Stimulated activated naive CD4-positive, alpha-beta T cell treated with Interleukin-2 at 50 U/mL for 16 hours (primary cell): ENCODE measurements around the gene SPG7.
"Not testable (repeated sequence)": the region's sequence is repeated elsewhere in the genome, so short reads cannot be mapped to it uniquely, and the experiment has no call there.

ENCODE experiments used
- DNase-seq: peaks from one replicate; lab custom pipeline; 2025; lab: John Stamatoyannopoulos, UW

The SPG7 gene

GRCh38 chr16:89507834-89508590 is at the start of gene SPG7:
Gene SPG7 (plus strand): TSS chr16:89508403. CDS start chr16:89508418, 15 bp downstream.
- DNase-seq, result peak; percentile 78

DNA sequence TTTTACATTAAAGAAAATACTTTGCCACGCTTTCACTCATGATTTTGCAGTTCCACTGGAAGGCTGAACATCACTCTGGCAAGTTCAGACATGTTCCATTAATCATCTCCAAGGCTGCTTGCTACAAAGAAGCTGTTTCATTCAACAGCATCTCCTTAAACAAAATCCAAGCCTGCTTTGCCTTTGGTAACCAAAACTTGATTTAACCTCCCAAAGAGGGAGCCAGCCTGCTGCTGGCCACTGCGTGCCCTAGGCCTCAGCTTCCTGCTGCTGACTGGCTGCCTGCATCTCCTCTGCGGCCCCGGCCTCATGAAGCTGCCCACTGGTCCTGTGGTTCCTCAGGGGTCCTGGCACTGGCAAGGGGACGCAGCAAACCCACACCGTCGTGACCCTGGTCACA is 49.7 kb upstream of the SPG7 start:
- no peak for DNase-seq

DNA sequence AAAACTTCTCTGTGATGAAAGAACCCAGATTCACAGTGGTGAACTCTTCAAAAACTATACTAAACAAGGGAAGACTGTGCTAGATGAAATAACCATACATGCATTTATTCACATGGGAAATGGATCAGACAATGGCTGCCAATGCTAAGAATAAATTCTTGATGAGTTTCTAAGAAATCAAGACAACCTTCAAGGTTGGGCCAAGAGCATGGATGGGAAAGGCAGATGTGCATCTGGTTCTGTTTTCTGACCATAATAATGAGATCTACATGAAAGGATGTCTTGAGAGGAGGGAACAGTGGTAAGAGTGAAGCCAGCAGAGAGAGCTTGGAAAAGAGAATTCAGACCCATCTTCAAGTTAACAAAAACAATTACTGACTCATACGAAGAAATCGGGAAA is 49.2 kb upstream of the SPG7 start:
- DNase-seq, result no peak

- no peak for DNase-seq
Observed at GRCh38 chr16:89460556-89460955, 47.6 kb upstream of the SPG7 start.

DNA sequence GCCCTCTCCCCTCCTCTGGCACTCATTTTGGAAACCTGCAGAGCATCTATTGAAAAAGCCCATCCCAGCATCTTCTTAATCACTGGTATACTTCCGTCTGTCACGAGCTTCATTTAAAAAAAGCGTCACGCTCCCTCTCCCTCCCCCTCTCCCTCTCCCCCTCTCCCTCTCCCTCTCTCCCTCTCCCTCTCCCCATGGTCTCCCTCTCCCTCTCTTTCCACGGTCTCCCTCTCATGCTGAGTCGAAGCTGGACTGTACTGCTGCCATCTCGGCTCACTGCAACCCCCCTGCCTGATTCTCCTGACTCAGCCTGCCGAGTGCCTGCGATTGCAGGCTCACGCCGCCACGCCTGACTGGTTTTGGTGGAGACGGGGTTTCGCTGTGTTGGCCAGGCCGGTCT is 46.3 kb upstream of the SPG7 start:
- DNase-seq, result not testable (repeated sequence)

GRCh38 chr16:89462639-89463038 is 45.6 kb upstream of the SPG7 start:
- not testable (repeated sequence) for DNase-seq

- DNase-seq, result not testable (repeated sequence)
Observed at GRCh38 chr16:89463312-89463711, 44.9 kb upstream of the SPG7 start.

- DNase-seq, result no peak
Observed at GRCh38 chr16:89466920-89467319, 41.3 kb upstream of the SPG7 start.

- DNase-seq, result no peak
Observed at GRCh38 chr16:89467382-89467781, 40.8 kb upstream of the SPG7 start.

DNA sequence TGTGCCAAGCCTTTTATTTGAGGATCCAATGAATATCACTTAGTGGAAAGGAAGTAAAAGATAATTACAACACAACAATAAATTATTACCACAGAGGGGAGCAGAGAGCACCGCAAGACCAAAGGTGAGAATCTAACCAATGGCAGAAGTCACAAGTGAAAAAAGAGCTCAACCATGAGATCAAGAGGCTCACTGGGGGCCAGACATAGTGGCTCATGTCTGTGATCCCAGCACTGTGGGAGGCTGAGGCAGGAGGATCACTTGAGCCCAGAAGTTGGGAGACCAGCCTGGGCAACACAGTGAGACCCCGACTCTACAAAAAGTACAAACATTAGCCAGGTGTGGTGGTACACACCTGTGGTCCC is 35.5 kb upstream of the SPG7 start:
- DNase-seq, result no peak

GRCh38 chr16:89473136-89473712 is 35.0 kb upstream of the SPG7 start:
- no peak for DNase-seq

DNA sequence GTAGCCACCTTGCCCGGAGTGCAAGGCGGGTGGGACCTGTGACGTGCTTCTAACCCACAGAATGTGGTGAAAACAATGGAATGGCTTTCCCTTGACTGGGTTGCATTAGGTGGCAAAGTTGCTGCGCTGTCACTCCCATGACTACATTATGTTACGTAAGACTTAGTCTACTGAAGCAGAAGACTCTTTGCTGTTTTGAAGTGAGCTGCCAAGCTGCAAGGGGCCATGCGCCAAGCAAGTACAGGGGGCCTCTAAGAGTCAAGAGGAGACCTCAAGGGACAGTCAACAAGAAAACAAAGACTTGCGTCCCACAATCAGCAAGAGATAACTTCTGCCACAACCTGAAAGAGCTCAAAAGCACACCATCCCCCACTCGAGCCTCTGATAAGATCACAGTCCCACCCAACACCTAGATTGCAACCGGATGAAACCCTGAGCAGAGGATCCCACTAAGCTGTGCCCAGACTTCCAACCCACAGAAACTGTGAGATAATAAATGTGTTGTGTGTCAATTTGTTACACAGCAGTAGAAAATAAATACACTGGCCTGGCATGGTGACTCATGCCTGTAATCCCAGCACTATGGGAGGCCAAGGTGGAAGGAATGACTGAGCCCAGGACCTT is 34.3 kb upstream of the SPG7 start:
- no peak for DNase-seq

- DNase-seq, result no peak
Observed at GRCh38 chr16:89475144-89475543, 33.1 kb upstream of the SPG7 start.

DNA sequence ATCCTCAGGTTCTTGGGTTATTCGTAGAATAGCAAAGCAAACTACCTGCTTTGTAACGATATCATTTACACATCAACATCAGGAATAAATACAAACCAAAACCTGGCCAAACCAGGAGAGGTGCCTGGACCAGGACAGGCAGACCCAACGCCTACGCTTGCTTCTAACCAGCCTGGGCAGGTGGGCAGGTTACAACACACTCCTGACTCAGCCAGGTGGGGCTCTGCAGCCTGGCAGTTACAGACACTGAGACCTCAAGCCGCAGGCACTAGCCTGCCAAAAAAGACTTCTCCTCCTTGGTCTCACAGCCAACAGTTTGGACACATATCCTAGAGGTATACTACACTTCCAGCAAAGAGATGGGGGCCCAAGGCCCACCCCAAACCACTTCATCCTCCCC is 31.8 kb upstream of the SPG7 start:
- DNase-seq, result no peak

DNA sequence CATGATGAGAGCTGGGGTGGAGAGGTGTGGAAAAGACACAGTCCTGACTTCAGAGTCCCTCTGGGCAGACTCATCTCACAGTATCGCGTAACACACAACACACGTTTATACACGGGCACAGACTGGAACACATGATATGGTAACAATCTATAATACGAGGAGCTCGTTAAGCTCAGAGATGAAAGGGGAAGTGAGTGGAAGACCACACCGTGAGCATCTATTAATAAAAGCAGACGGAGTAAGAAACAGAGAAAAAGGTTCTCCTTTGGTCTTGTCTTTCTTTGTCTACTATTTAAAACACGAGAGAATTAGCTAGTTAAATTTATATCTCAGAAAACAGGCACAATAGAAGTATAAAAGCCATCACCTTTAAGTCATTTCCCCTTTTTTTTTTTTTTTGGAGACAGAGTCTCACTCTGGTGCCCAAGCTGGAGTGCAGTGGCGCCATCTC is 31.4 kb upstream of the SPG7 start:
- DNase-seq, result no peak

DNA sequence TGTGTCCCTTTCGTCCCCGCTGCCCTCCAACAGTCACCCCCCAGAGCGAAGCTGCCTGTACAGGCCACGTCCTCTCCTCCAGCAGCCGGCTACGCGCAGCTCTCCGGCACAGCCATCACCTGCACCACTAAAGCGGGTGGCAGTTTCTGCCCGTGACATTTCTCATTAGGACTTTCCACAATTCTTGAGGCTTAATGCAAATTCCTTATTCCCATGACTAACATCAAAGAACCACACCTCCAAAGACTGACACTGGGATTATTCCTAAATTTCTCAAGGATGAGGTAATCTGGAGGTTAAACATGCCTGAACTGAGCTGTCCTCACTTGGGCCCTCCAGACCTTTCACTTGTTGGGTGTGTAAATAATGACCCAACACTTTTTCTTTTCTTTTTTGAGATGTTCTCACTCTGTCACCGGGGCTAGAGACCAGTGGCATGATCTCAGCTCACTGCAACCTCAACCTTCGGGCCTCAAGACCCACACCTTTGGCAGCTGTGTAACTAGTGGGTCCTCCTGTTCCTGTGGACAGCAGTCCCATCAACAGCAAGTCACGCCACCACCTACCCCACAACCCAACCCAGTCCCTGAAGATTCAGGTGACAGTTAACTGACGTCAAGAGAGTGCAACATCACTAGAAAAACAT is 29.5 kb upstream of the SPG7 start:
- no peak for DNase-seq

GRCh38 chr16:89481356-89481955 is 26.7 kb upstream of the SPG7 start:
- DNase-seq, result no peak

DNA sequence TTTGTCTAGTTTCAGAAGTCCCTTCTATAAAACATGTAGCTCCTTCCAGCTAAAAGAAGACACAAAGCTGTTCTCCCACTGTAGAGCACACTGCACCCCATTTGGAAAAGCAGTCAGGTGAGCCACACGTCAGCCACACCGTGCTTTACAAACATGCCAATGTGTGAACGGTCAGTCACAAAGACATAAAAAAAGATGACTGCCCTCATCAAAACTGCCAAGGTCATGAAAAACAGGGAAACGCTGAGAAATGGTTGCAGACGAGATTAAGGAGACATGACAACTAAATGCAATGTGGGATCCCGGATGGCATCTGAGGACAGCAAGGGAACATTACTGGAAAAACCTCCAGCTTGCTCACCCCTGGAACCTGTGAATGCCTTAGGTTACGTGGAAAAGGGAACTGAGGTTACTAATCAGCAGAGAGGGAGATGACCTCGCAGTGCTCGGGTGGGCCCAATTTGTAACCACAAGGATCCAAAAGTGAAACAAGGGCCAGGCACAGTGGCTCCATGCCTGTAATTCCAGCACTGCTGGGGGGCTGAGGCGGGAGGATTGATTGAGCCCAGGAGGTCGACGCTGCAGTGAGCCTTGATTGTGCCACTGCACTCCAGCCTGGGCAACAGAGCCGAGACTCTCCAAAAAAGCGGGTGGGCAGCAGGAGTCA is 25.9 kb upstream of the SPG7 start:
- no peak for DNase-seq

GRCh38 chr16:89482817-89483205 is 25.4 kb upstream of the SPG7 start:
- no peak for DNase-seq

GRCh38 chr16:89484041-89484501 is 24.1 kb upstream of the SPG7 start:
- DNase-seq, result no peak

- DNase-seq, result peak; percentile 17
Observed at GRCh38 chr16:89484923-89485679, 23.1 kb upstream of the SPG7 start.
